HepG2 (cell line): ENCODE measurements around the gene FDPS. TPM values are rescaled to one million over a fixed set of nuclear protein-coding genes. Genes with fewer than 3 reads are reported as not detected.

Experiments
- ARNTL ChIP-seq: sonication (generic); formaldehyde crosslinking; IDR thresholded peaks from 2 replicates; pipeline ENCODE4 v1.4.0; 2020; ENCODE audit warnings: mild to moderate bottlenecking, missing genetic modification reagents
- ATF3 ChIP-seq: sonication (generic); formaldehyde crosslinking; IDR thresholded peaks from 2 replicates; pipeline ENCODE4 v1.4.0; 2020; ENCODE audit warnings: missing genetic modification reagents
- ERF ChIP-seq: IDR thresholded peaks from 2 replicates; pipeline ENCODE4 v1.6.1; 2018; ENCODE audit warnings: missing biosample characterization, missing genetic modification reagents
- GABPA ChIP-seq, 2 experiments: IDR thresholded peaks; 2 replicates each; pipeline ENCODE4 v1.6.1; 2011 to 2016; ENCODE audit warnings: low read depth in 2 of 2, low read length in 1 of 2, missing biosample characterization in 1 of 2, missing genetic modification characterization in 1 of 2
- JARID2 ChIP-seq: sonication (generic); formaldehyde crosslinking; IDR thresholded peaks from 2 replicates; pipeline ENCODE4 v1.8.1; 2023; ENCODE audit warnings: missing genetic modification reagents, inconsistent platforms; ENCODE audit not compliant: insufficient replicate concordance
- MIER2 ChIP-seq: IDR thresholded peaks from 2 replicates; pipeline ENCODE4 v1.6.1; 2016; ENCODE audit warnings: missing biosample characterization, missing genetic modification reagents
- PRPF4 ChIP-seq: fragments of 200-400 bp; formaldehyde crosslinking; IDR thresholded peaks from 2 replicates; pipeline ENCODE4 v1.6.1; 2016; ENCODE audit warnings: low read length, low read depth; ENCODE audit not compliant: poor library complexity, severe bottlenecking
- SRF ChIP-seq: IDR thresholded peaks from 2 replicates; pipeline ENCODE4 v1.6.1; 2011; ENCODE audit warnings: mild to moderate bottlenecking, low read depth, low read length, moderate library complexity
- WIZ ChIP-seq: sonication (generic); formaldehyde crosslinking; IDR thresholded peaks from 2 replicates; pipeline ENCODE4 v1.5.1; 2020; ENCODE audit warnings: mild to moderate bottlenecking, missing genetic modification reagents
- ZNF180 ChIP-seq: sonication (generic); formaldehyde crosslinking; IDR thresholded peaks from 2 replicates; pipeline ENCODE4 v1.4.0; 2020; ENCODE audit warnings: low read depth, missing genetic modification reagents, borderline replicate concordance
- ZNF30 ChIP-seq: sonication (generic); formaldehyde crosslinking; IDR thresholded peaks from 2 replicates; pipeline ENCODE4 v1.5.0; 2020; ENCODE audit warnings: mild to moderate bottlenecking, missing genetic modification reagents
- ZNF543 ChIP-seq: sonication (generic); formaldehyde crosslinking; IDR thresholded peaks from 2 replicates; pipeline ENCODE4 v1.4.0; 2020; ENCODE audit warnings: mild to moderate bottlenecking, missing genetic modification reagents
- ZNF746 ChIP-seq: sonication (generic); formaldehyde crosslinking; IDR thresholded peaks from 2 replicates; pipeline ENCODE4 v1.8.0; 2022; ENCODE audit warnings: mild to moderate bottlenecking, missing genetic modification reagents
- ZNF766 ChIP-seq: sonication (generic); formaldehyde crosslinking; IDR thresholded peaks from 2 replicates; pipeline ENCODE4 v1.5.0; 2020; ENCODE audit warnings: missing genetic modification reagents, borderline replicate concordance
- polyA plus RNA-seq, 8 experiments: library from polyadenylated mRNA; depleted of rRNA in 3 of 8; stranded (reverse) in 7 of 8; unstranded in 1 of 8; fragments of >200 nt; fragmentation: Illumina TruSeq in 4 of 8; extraction: Trizol in 4 of 8; gene quantifications; 2 replicates each; pipeline versions ENCODE4 v1.2.1 to v1.2.3, GENCODE V29; 2011 to 2016; ENCODE audit warnings: low read depth in 4 of 8, missing spikeins in 1 of 8, mixed read lengths in 1 of 8; ENCODE audit not compliant: insufficient read depth in 1 of 8
- total RNA-seq, 5 experiments: library from RNA; depleted of rRNA; stranded (reverse); fragments of >200 nt; fragmentation: Illumina TruSeq; extraction: Trizol; gene quantifications; 2 replicates each; pipeline ENCODE4 v1.2.3, GENCODE V29; 2016; ENCODE audit warnings: low read depth in 1 of 5
- TF ChIP-seq, protein P1 (sequence below): IDR thresholded peaks from 2 replicates; pipeline ENCODE4 v1.6.1; 2012; ENCODE audit warnings: low read length, improper control_type of control experiment
- TF ChIP-seq, protein P2 (sequence below), 2 experiments: fragments of 450-650 bp in 1 of 2; sonication (generic) in 1 of 2; formaldehyde crosslinking in 1 of 2; IDR thresholded peaks; 2 replicates each; pipeline versions ENCODE4 v1.6.1 to v1.8.0; 2016 to 2022; ENCODE audit warnings: antibody characterized with exemption in 1 of 2, mild to moderate bottlenecking in 1 of 2, missing genetic modification reagents in 1 of 2

FDPS gene
- total and polyA plus RNA-seq, 2 of the 13 experiments (the other 11 are each of a cell fraction or from before 2014, with no cell fraction given), result 264 to 519 TPM

GRCh38 chr1:155322953-155323728 is 14.5 kb downstream of the FDPS start (continued):
- TF ChIP-seq ZNF543 (CRISPR knock-in tag) (no peak), ZNF766 (CRISPR knock-in tag) (no peak), SRF (peak; percentile 17; the same call in 1 of the 2 replicates), JARID2 (CRISPR knock-in tag) (no peak), ZNF30 (CRISPR knock-in tag) (no peak), GABPA (IDR thresholded peaks at IDR 0.05; ENCODE audit: low read depth, low read length) (no peak), GABPA (CRISPR knock-in tag; IDR thresholded peaks at IDR 0.05; ENCODE audit: low read depth) (peak; percentile 85), ERF (peak; percentile 70), MIER2 (0 out of 2 replicates have a peak, but pooled peaks have one; percentile 38), ZNF180 (CRISPR knock-in tag) (no peak), WIZ (CRISPR knock-in tag) (no peak), ATF3 (CRISPR knock-in tag) (no peak), PRPF4 (no peak), ARNTL (CRISPR knock-in tag) (no peak), ZNF746 (CRISPR knock-in tag) (peak; percentile 64; the same call in 1 of the 2 replicates)
- TF ChIP-seq, protein P1, sequence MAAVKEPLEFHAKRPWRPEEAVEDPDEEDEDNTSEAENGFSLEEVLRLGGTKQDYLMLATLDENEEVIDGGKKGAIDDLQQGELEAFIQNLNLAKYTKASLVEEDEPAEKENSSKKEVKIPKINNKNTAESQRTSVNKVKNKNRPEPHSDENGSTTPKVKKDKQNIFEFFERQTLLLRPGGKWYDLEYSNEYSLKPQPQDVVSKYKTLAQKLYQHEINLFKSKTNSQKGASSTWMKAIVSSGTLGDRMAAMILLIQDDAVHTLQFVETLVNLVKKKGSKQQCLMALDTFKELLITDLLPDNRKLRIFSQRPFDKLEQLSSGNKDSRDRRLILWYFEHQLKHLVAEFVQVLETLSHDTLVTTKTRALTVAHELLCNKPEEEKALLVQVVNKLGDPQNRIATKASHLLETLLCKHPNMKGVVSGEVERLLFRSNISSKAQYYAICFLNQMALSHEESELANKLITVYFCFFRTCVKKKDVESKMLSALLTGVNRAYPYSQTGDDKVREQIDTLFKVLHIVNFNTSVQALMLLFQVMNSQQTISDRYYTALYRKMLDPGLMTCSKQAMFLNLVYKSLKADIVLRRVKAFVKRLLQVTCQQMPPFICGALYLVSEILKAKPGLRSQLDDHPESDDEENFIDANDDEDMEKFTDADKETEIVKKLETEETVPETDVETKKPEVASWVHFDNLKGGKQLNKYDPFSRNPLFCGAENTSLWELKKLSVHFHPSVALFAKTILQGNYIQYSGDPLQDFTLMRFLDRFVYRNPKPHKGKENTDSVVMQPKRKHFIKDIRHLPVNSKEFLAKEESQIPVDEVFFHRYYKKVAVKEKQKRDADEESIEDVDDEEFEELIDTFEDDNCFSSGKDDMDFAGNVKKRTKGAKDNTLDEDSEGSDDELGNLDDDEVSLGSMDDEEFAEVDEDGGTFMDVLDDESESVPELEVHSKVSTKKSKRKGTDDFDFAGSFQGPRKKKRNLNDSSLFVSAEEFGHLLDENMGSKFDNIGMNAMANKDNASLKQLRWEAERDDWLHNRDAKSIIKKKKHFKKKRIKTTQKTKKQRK, result no peak
- TF ChIP-seq, protein P2, sequence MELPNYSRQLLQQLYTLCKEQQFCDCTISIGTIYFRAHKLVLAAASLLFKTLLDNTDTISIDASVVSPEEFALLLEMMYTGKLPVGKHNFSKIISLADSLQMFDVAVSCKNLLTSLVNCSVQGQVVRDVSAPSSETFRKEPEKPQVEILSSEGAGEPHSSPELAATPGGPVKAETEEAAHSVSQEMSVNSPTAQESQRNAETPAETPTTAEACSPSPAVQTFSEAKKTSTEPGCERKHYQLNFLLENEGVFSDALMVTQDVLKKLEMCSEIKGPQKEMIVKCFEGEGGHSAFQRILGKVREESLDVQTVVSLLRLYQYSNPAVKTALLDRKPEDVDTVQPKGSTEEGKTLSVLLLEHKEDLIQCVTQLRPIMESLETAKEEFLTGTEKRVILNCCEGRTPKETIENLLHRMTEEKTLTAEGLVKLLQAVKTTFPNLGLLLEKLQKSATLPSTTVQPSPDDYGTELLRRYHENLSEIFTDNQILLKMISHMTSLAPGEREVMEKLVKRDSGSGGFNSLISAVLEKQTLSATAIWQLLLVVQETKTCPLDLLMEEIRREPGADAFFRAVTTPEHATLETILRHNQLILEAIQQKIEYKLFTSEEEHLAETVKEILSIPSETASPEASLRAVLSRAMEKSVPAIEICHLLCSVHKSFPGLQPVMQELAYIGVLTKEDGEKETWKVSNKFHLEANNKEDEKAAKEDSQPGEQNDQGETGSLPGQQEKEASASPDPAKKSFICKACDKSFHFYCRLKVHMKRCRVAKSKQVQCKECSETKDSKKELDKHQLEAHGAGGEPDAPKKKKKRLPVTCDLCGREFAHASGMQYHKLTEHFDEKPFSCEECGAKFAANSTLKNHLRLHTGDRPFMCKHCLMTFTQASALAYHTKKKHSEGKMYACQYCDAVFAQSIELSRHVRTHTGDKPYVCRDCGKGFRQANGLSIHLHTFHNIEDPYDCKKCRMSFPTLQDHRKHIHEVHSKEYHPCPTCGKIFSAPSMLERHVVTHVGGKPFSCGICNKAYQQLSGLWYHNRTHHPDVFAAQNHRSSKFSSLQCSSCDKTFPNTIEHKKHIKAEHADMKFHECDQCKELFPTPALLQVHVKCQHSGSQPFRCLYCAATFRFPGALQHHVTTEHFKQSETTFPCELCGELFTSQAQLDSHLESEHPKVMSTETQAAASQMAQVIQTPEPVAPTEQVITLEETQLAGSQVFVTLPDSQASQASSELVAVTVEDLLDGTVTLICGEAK (IDR thresholded peaks at IDR 0.05), result no peak
- TF ChIP-seq, protein P2 (CRISPR knock-in tag; IDR thresholded peaks at IDR 0.05), result no peak; the same call in 1 of the 2 replicates
